ENCODE results near the gene PDE4B.
"Not testable (repeated sequence)": the region's sequence is repeated elsewhere in the genome, so short reads cannot be mapped to it uniquely, and the experiment has no call there.

PDE4B gene

GRCh38 chr1:66403007-66403731 lies 610.5 kb downstream of the PDE4B start:
- Histone ChIP-seq H3K4me3 (ENCODE audit: insufficient read depth, low read depth, low read length) (no peak overlapping the region), H3K36me3 (ENCODE audit: control insufficient read depth, insufficient read depth, low read length) (no peaks in the 10 kb centered on the region), H3K27ac (ENCODE audit: insufficient read depth, low read depth, low read length, poor library complexity, severe bottlenecking) (no peak overlapping the region), H3K27me3 (ENCODE audit: control insufficient read depth, insufficient read depth, low read length, poor library complexity, severe bottlenecking) (no peaks in the 10 kb centered on the region), H3K4me1 (ENCODE audit: control insufficient read depth, insufficient read depth, low read length) (no peaks in the 10 kb centered on the region), H3K9me3 (ENCODE audit: control insufficient read depth, low read length) (no peaks in the 10 kb centered on the region)
- WGBS, 2 experiments: 90 to 91% methylated on average over 5 of the region's 5 CpGs

- Histone ChIP-seq H3K36me3 (ENCODE audit: control insufficient read depth, insufficient read depth, low read length) (no peaks in the 10 kb centered on the region), H3K4me1 (ENCODE audit: control insufficient read depth, insufficient read depth, low read length) (no peaks in the 10 kb centered on the region), H3K27me3 (ENCODE audit: control insufficient read depth, insufficient read depth, low read length, poor library complexity, severe bottlenecking) (no peaks in the 10 kb centered on the region), H3K27ac (ENCODE audit: insufficient read depth, low read depth, low read length, poor library complexity, severe bottlenecking) (no peak overlapping the region), H3K4me3 (ENCODE audit: insufficient read depth, low read depth, low read length) (no peak overlapping the region), H3K9me3 (ENCODE audit: control insufficient read depth, low read length) (no peaks in the 10 kb centered on the region)
- WGBS, 2 experiments: 87 to 92% methylated on average over 4 of the region's 4 CpGs
Measured at GRCh38 chr1:66405061-66405460, 612.4 kb downstream of the PDE4B start.

GRCh38 chr1:66411449-66411848 lies 618.8 kb downstream of the PDE4B start:
- not testable (repeated sequence) for H3K27ac ChIP-seq (ENCODE audit: insufficient read depth, low read depth, low read length, poor library complexity, severe bottlenecking); H3K9me3 ChIP-seq (ENCODE audit: control insufficient read depth, low read length); H3K27me3 ChIP-seq (ENCODE audit: control insufficient read depth, insufficient read depth, low read length, poor library complexity, severe bottlenecking); H3K36me3 ChIP-seq (ENCODE audit: control insufficient read depth, insufficient read depth, low read length); H3K4me3 ChIP-seq (ENCODE audit: insufficient read depth, low read depth, low read length); H3K4me1 ChIP-seq (ENCODE audit: control insufficient read depth, insufficient read depth, low read length)
- no CpG with 5 or more reads among the region's 1 CpG for WGBS, 2 experiments

GRCh38 chr1:66412704-66413103 lies 620.0 kb downstream of the PDE4B start:
- H3K4me3 ChIP-seq (ENCODE audit: insufficient read depth, low read depth, low read length): no peak overlapping the region
- no peaks in the 10 kb centered on the region for H3K36me3 ChIP-seq (ENCODE audit: control insufficient read depth, insufficient read depth, low read length)
- H3K27me3 ChIP-seq (ENCODE audit: control insufficient read depth, insufficient read depth, low read length, poor library complexity, severe bottlenecking): no peaks in the 10 kb centered on the region
- no peaks in the 10 kb centered on the region for H3K4me1 ChIP-seq (ENCODE audit: control insufficient read depth, insufficient read depth, low read length)
- H3K9me3 ChIP-seq (ENCODE audit: control insufficient read depth, low read length): no peaks in the 10 kb centered on the region
- no peak overlapping the region for H3K27ac ChIP-seq (ENCODE audit: insufficient read depth, low read depth, low read length, poor library complexity, severe bottlenecking)

- H3K4me1 ChIP-seq (ENCODE audit: control insufficient read depth, insufficient read depth, low read length): no peaks in the 10 kb centered on the region
- no peak overlapping the region for H3K4me3 ChIP-seq (ENCODE audit: insufficient read depth, low read depth, low read length)
- no peaks in the 10 kb centered on the region for H3K9me3 ChIP-seq (ENCODE audit: control insufficient read depth, low read length)
- no peaks in the 10 kb centered on the region for H3K36me3 ChIP-seq (ENCODE audit: control insufficient read depth, insufficient read depth, low read length)
- H3K27ac ChIP-seq (ENCODE audit: insufficient read depth, low read depth, low read length, poor library complexity, severe bottlenecking): no peak overlapping the region
- 100% methylated on average over 1 to 2 of the region's 2 CpGs for WGBS, 2 experiments
- H3K27me3 ChIP-seq (ENCODE audit: control insufficient read depth, insufficient read depth, low read length, poor library complexity, severe bottlenecking): no peaks in the 10 kb centered on the region
Measured at GRCh38 chr1:66413136-66413837, 620.6 kb downstream of the PDE4B start.

GRCh38 chr1:66413838-66414175 lies 621.1 kb downstream of the PDE4B start:
- no peaks in the 10 kb centered on the region for H3K27me3 ChIP-seq (ENCODE audit: control insufficient read depth, insufficient read depth, low read length, poor library complexity, severe bottlenecking)
- no peak overlapping the region for H3K4me3 ChIP-seq (ENCODE audit: insufficient read depth, low read depth, low read length)
- no peaks in the 10 kb centered on the region for H3K36me3 ChIP-seq (ENCODE audit: control insufficient read depth, insufficient read depth, low read length)
- H3K9me3 ChIP-seq (ENCODE audit: control insufficient read depth, low read length): peaks cover under 1% of the 10 kb centered on the region
- WGBS, 2 experiments: 87 to 90% methylated on average over 2 to 3 of the region's 3 CpGs
- H3K27ac ChIP-seq (ENCODE audit: insufficient read depth, low read depth, low read length, poor library complexity, severe bottlenecking): no peak overlapping the region
- no peaks in the 10 kb centered on the region for H3K4me1 ChIP-seq (ENCODE audit: control insufficient read depth, insufficient read depth, low read length)

GRCh38 chr1:66415281-66415680 lies 622.6 kb downstream of the PDE4B start:
- WGBS, 2 experiments: 87 to 90% methylated on average over 2 of the region's 2 CpGs
- H3K27ac ChIP-seq (ENCODE audit: insufficient read depth, low read depth, low read length, poor library complexity, severe bottlenecking): no peak overlapping the region
- no peaks in the 10 kb centered on the region for H3K4me1 ChIP-seq (ENCODE audit: control insufficient read depth, insufficient read depth, low read length)
- H3K27me3 ChIP-seq (ENCODE audit: control insufficient read depth, insufficient read depth, low read length, poor library complexity, severe bottlenecking): no peaks in the 10 kb centered on the region
- no peaks in the 10 kb centered on the region for H3K36me3 ChIP-seq (ENCODE audit: control insufficient read depth, insufficient read depth, low read length)
- no peak overlapping the region for H3K4me3 ChIP-seq (ENCODE audit: insufficient read depth, low read depth, low read length)
- peaks cover 2% of the 10 kb centered on the region for H3K9me3 ChIP-seq (ENCODE audit: control insufficient read depth, low read length)

GRCh38 chr1:66415866-66416265 lies 623.2 kb downstream of the PDE4B start:
- H3K9me3 ChIP-seq (ENCODE audit: control insufficient read depth, low read length): peaks cover 2% of the 10 kb centered on the region
- H3K27me3 ChIP-seq (ENCODE audit: control insufficient read depth, insufficient read depth, low read length, poor library complexity, severe bottlenecking): no peaks in the 10 kb centered on the region
- H3K4me1 ChIP-seq (ENCODE audit: control insufficient read depth, insufficient read depth, low read length): no peaks in the 10 kb centered on the region
- WGBS, 2 experiments: 93 to 95% methylated on average over 1 of the region's 1 CpG
- no peaks in the 10 kb centered on the region for H3K36me3 ChIP-seq (ENCODE audit: control insufficient read depth, insufficient read depth, low read length)
- no peak overlapping the region for H3K27ac ChIP-seq (ENCODE audit: insufficient read depth, low read depth, low read length, poor library complexity, severe bottlenecking)
- no peak overlapping the region for H3K4me3 ChIP-seq (ENCODE audit: insufficient read depth, low read depth, low read length)

- H3K27ac ChIP-seq (ENCODE audit: insufficient read depth, low read depth, low read length, poor library complexity, severe bottlenecking): no peak overlapping the region
- 92 to 96% methylated on average over 3 of the region's 3 CpGs for WGBS, 2 experiments
- no peaks in the 10 kb centered on the region for H3K4me1 ChIP-seq (ENCODE audit: control insufficient read depth, insufficient read depth, low read length)
- H3K9me3 ChIP-seq (ENCODE audit: control insufficient read depth, low read length): peaks cover 2% of the 10 kb centered on the region
- no peaks in the 10 kb centered on the region for H3K27me3 ChIP-seq (ENCODE audit: control insufficient read depth, insufficient read depth, low read length, poor library complexity, severe bottlenecking)
- no peak overlapping the region for H3K4me3 ChIP-seq (ENCODE audit: insufficient read depth, low read depth, low read length)
- no peaks in the 10 kb centered on the region for H3K36me3 ChIP-seq (ENCODE audit: control insufficient read depth, insufficient read depth, low read length)
Measured at GRCh38 chr1:66416295-66416694, 623.6 kb downstream of the PDE4B start.

GRCh38 chr1:66418021-66418420 lies 625.3 kb downstream of the PDE4B start:
- no peaks in the 10 kb centered on the region for H3K36me3 ChIP-seq (ENCODE audit: control insufficient read depth, insufficient read depth, low read length)
- peaks cover 2% of the 10 kb centered on the region for H3K9me3 ChIP-seq (ENCODE audit: control insufficient read depth, low read length)
- no peak overlapping the region for H3K27ac ChIP-seq (ENCODE audit: insufficient read depth, low read depth, low read length, poor library complexity, severe bottlenecking)
- WGBS, 2 experiments: 92 to 94% methylated on average over 1 of the region's 1 CpG
- no peaks in the 10 kb centered on the region for H3K27me3 ChIP-seq (ENCODE audit: control insufficient read depth, insufficient read depth, low read length, poor library complexity, severe bottlenecking)
- H3K4me1 ChIP-seq (ENCODE audit: control insufficient read depth, insufficient read depth, low read length): no peaks in the 10 kb centered on the region
- no peak overlapping the region for H3K4me3 ChIP-seq (ENCODE audit: insufficient read depth, low read depth, low read length)
